OCI-LY1 (cell line): ENCODE data around the gene SYT6.

Source experiments
- EZH2 ChIP-seq: fragments of 200-600 bp; sonication (generic), shearing (Covaris generic); IDR thresholded peaks from 2 replicates; pipeline ENCODE4 v1.8.0; 2017; ENCODE audit warnings: borderline replicate concordance, mixed run types, mild to moderate bottlenecking, antibody characterized with exemption, low read length, moderate library complexity, mixed read lengths
- TF ChIP-seq, protein P1 (sequence below): fragments of 200-600 bp; sonication (generic), shearing (Covaris generic); IDR thresholded peaks from 2 replicates; pipeline ENCODE4 v1.5.1; 2017; ENCODE audit warnings: mild to moderate bottlenecking, antibody characterized with exemption, low read length, moderate library complexity, mixed read lengths

DNA sequence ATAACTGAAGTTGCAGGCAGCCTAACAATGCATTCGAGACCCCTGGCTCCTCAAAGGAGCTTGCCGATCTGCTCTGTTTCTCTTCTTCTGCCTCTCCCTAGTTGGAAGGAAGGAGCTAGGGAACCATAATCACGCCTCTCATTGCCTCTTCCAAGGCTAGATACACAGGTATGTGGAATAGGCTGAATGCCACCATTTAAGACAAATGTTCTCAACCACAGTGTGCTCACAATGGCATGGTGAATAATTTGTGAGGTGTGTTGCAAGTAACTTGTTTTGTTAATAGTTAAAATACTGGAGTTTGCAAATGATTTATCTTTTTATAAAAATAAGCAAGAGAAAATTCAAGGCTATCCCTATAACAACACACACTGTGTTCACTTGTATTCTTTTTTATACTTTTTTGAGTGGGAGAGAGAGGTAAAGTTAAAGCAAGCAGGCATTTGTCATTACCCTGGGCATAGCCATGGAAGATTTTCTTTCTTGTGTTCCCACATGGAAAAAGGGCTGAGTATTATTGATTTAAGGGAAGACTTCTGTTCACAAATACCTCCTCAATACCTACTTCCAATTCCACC is 45.4 kb upstream of the SYT6 start:
- TF ChIP-seq, protein P1, sequence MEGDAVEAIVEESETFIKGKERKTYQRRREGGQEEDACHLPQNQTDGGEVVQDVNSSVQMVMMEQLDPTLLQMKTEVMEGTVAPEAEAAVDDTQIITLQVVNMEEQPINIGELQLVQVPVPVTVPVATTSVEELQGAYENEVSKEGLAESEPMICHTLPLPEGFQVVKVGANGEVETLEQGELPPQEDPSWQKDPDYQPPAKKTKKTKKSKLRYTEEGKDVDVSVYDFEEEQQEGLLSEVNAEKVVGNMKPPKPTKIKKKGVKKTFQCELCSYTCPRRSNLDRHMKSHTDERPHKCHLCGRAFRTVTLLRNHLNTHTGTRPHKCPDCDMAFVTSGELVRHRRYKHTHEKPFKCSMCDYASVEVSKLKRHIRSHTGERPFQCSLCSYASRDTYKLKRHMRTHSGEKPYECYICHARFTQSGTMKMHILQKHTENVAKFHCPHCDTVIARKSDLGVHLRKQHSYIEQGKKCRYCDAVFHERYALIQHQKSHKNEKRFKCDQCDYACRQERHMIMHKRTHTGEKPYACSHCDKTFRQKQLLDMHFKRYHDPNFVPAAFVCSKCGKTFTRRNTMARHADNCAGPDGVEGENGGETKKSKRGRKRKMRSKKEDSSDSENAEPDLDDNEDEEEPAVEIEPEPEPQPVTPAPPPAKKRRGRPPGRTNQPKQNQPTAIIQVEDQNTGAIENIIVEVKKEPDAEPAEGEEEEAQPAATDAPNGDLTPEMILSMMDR, result no peak
- no peak for TF ChIP-seq EZH2
